Measurements from ENCODE around the gene PHF20. TPM values are rescaled to one million over a fixed set of nuclear protein-coding genes. Genes with fewer than 3 reads are reported as not detected.

Gene PHF20
- total and polyA plus RNA-seq, 2 of the 13 experiments (the other 11 are each of a cell fraction or from before 2014, with no cell fraction given) = 22.8 to 34.1 TPM

DNA sequence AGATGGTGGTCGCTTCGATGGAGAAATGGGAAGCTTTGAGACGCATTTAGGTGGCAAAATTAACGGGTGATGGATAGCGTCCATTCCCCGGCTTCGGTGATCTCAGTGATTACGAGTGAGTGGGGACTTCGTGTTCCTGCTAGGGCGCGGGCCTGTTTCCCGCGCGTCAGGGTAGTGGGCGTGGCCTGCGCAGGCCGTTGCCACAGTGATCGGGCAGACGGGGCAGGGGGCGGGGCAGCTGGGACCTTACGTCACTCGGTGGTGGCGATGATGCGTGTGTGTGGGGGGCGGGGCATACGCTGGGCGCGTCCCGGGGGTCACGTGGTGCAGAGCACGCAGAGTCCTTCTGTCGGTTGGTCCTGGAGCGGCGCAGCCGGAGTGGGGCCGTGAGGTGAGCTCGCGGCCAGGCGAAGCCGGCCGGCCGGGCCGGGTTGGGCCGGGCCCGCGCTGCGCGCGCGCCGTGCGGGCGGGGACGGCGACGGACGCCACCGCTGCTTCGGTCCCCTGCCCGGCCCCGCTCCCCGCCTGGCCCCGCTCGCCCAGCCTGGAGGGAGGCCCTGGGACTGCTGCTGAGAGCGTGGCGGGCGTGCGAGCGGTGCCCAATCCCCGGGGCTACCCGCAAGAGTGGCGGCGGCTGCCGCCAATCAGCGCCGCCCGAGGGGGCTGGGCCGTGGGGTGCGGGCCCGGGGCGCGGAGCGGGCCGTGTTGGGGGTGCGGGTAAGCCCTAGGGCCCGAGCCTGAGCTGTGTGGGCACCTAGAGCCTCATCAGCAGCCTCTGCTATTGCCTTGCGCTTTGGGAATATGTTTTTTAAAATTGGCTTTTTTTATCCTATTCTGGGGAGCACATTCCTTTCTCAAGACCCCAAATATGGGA, at the start of gene PHF20 (continued):
- TF ChIP-seq, protein P1, sequence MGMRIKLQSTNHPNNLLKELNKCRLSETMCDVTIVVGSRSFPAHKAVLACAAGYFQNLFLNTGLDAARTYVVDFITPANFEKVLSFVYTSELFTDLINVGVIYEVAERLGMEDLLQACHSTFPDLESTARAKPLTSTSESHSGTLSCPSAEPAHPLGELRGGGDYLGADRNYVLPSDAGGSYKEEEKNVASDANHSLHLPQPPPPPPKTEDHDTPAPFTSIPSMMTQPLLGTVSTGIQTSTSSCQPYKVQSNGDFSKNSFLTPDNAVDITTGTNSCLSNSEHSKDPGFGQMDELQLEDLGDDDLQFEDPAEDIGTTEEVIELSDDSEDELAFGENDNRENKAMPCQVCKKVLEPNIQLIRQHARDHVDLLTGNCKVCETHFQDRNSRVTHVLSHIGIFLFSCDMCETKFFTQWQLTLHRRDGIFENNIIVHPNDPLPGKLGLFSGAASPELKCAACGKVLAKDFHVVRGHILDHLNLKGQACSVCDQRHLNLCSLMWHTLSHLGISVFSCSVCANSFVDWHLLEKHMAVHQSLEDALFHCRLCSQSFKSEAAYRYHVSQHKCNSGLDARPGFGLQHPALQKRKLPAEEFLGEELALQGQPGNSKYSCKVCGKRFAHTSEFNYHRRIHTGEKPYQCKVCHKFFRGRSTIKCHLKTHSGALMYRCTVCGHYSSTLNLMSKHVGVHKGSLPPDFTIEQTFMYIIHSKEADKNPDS (CRISPR knock-in tag; IDR thresholded peaks at IDR 0.05) = no peak
- TF ChIP-seq HNRNPLL (IDR thresholded peaks at IDR 0.05; ENCODE audit: low read depth, low read length, poor library complexity, severe bottlenecking) (peak; percentile 77), ZNF562 (CRISPR knock-in tag; IDR thresholded peaks at IDR 0.05; ENCODE audit: borderline replicate concordance) (peak; percentile 91; the same call in 1 of the 2 replicates), TARDBP (CRISPR knock-in tag; IDR thresholded peaks at IDR 0.05) (no peak; the same call in 1 of the 2 replicates), NFIB (CRISPR knock-in tag; IDR thresholded peaks at IDR 0.05; ENCODE audit: borderline replicate concordance) (no peak), IKZF1 (IDR thresholded peaks at IDR 0.05) (no peak; the same call in 1 of the 2 replicates), MIXL1 (CRISPR knock-in tag; IDR thresholded peaks at IDR 0.05) (peak; percentile 75; the same call in 1 of the 2 replicates), RXRA (CRISPR knock-in tag; IDR thresholded peaks at IDR 0.05) (peak; percentile 81), ZFP1 (CRISPR knock-in tag; IDR thresholded peaks at IDR 0.05) (peak; percentile 79), ERF (CRISPR knock-in tag; IDR thresholded peaks at IDR 0.05) (peak; percentile 84), ZNF382 (CRISPR knock-in tag; IDR thresholded peaks at IDR 0.05; ENCODE audit: borderline replicate concordance) (no peak), SNAI1 (CRISPR knock-in tag; IDR thresholded peaks at IDR 0.05; ENCODE audit: borderline replicate concordance) (peak; percentile 81; the same call in 1 of the 2 replicates), FOXK2 (IDR thresholded peaks at IDR 0.05) (no peak), PPARG (CRISPR knock-in tag; conservative IDR thresholded peaks at IDR 0.05) (peak; percentile 68), SMARCE1 (IDR thresholded peaks at IDR 0.05; ENCODE audit: borderline replicate concordance) (no peak), NPAS2 (CRISPR knock-in tag; IDR thresholded peaks at IDR 0.05; ENCODE audit: borderline replicate concordance) (no peak), ZNF451 (CRISPR knock-in tag; IDR thresholded peaks at IDR 0.05) (peak; percentile 73; the same call in 1 of the 2 replicates)
- TF ChIP-seq, protein P2, sequence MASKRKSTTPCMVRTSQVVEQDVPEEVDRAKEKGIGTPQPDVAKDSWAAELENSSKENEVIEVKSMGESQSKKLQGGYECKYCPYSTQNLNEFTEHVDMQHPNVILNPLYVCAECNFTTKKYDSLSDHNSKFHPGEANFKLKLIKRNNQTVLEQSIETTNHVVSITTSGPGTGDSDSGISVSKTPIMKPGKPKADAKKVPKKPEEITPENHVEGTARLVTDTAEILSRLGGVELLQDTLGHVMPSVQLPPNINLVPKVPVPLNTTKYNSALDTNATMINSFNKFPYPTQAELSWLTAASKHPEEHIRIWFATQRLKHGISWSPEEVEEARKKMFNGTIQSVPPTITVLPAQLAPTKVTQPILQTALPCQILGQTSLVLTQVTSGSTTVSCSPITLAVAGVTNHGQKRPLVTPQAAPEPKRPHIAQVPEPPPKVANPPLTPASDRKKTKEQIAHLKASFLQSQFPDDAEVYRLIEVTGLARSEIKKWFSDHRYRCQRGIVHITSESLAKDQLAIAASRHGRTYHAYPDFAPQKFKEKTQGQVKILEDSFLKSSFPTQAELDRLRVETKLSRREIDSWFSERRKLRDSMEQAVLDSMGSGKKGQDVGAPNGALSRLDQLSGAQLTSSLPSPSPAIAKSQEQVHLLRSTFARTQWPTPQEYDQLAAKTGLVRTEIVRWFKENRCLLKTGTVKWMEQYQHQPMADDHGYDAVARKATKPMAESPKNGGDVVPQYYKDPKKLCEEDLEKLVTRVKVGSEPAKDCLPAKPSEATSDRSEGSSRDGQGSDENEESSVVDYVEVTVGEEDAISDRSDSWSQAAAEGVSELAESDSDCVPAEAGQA (IDR thresholded peaks at IDR 0.05; ENCODE audit: low read depth) = peak; percentile 96
- TF ChIP-seq, protein P2 (CRISPR knock-in tag; IDR thresholded peaks at IDR 0.05; ENCODE audit: borderline replicate concordance) = peak; percentile 75
